ENCODE results near the gene NYAP1.

NYAP1 gene

DNA sequence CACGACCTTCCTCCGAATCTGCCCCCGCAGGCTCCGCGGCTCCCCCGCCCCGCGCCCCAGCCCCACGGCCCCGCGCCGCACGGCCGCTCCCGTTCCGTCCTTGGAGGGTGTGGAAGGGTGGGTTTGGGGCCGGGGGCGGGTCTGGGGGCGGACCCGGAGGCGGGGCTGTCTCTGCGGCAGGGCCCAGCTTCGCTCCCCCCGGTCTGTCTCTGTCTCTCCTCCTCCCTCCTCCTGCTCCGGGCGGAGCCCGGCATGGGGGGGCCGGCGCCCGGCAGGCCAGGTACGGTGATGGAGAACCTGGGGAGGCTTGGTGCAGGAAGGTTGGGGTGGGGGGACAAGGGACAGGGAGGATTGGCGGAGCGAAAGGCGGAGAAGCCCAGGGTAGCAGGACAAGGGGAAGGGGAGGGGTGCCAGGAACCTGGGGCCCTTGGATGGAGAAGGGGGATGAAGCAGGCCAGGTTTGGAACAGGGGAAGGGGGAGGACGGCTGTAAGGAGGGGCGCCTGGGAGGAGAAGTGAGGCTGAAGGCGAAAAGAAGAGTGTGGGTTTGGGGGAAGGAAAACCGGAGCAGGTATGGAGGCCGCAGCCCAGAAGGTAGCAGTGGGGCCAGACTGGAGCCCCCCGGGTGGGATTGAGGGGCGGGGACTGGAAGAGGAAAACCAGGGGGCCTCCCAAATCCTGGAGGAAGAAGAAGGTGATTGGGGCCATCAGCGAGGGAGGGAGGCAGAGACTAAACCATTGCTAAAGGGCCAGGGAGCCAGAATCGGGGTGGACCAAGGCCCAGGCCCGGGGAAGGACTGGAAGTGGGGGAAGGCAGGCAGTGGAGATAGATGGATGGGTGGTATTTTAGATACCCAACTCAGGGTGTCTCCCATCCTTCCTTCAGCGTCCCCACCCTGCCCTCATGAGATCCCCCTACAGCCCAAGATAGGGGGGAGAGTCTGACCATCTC, at the start of gene NYAP1:
TSS of gene NYAP1 (plus strand) at position 206 of the 951 bp plus-strand sequence. CDS start 1,385 bp downstream, outside the sequence.
- H3K4me3 ChIP-seq (ENCODE audit: low read depth in 1 of 2, low read length in 2 of 2): peak within 1 kb of the TSS; percentile 28 to 66; a peak in 3 of 4 replicates
- H3K27ac ChIP-seq (ENCODE audit: low read length): peak within 1 kb of the TSS; percentile 20; the same call in 1 of the 2 replicates
- H3K36me3 ChIP-seq (ENCODE audit: insufficient read depth, low read length): no peaks in the 10 kb centered on the region
- peak within 1 kb of the TSS; percentile 71 for H2AFZ ChIP-seq (ENCODE audit: low read depth, low read length)
- peak within 1 kb of the TSS; percentile 98 for H3K4me2 ChIP-seq (ENCODE audit: insufficient read depth, low read length)
- no peaks in the 10 kb centered on the region for H3K9me3 ChIP-seq (ENCODE audit: insufficient read depth, low read length, severe bottlenecking)
- H3K9ac ChIP-seq (ENCODE audit: low read depth, low read length): peak within 1 kb of the TSS; percentile 65
- peaks cover 19% of the 10 kb centered on the region for H3K4me1 ChIP-seq (ENCODE audit: insufficient read depth, low read length)
- H4K20me1 ChIP-seq (ENCODE audit: insufficient read depth, low read length): peaks cover 2% of the 10 kb centered on the region; the same call in 1 of the 2 replicates
- H3K79me2 ChIP-seq (ENCODE audit: insufficient read depth, low read length): peaks cover 3% of the 10 kb centered on the region
- TF ChIP-seq, protein P1, sequence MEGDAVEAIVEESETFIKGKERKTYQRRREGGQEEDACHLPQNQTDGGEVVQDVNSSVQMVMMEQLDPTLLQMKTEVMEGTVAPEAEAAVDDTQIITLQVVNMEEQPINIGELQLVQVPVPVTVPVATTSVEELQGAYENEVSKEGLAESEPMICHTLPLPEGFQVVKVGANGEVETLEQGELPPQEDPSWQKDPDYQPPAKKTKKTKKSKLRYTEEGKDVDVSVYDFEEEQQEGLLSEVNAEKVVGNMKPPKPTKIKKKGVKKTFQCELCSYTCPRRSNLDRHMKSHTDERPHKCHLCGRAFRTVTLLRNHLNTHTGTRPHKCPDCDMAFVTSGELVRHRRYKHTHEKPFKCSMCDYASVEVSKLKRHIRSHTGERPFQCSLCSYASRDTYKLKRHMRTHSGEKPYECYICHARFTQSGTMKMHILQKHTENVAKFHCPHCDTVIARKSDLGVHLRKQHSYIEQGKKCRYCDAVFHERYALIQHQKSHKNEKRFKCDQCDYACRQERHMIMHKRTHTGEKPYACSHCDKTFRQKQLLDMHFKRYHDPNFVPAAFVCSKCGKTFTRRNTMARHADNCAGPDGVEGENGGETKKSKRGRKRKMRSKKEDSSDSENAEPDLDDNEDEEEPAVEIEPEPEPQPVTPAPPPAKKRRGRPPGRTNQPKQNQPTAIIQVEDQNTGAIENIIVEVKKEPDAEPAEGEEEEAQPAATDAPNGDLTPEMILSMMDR (IDR thresholded peaks at IDR 0.05; ENCODE audit: borderline replicate concordance, extremely low read depth, low read length, poor library complexity, severe bottlenecking): no peak
- TF ChIP-seq EZH2 (IDR thresholded peaks at IDR 0.05; ENCODE audit: borderline replicate concordance, low read depth, low read length, severe bottlenecking): no peak
- peak; percentile 74 for DNase-seq
- peak; percentile 54 for ATAC-seq (ENCODE audit: insufficient read depth, low read depth)
- H3K27me3 ChIP-seq (ENCODE audit: insufficient read depth, low read length, poor library complexity): peaks cover 7% of the 10 kb centered on the region

DNA sequence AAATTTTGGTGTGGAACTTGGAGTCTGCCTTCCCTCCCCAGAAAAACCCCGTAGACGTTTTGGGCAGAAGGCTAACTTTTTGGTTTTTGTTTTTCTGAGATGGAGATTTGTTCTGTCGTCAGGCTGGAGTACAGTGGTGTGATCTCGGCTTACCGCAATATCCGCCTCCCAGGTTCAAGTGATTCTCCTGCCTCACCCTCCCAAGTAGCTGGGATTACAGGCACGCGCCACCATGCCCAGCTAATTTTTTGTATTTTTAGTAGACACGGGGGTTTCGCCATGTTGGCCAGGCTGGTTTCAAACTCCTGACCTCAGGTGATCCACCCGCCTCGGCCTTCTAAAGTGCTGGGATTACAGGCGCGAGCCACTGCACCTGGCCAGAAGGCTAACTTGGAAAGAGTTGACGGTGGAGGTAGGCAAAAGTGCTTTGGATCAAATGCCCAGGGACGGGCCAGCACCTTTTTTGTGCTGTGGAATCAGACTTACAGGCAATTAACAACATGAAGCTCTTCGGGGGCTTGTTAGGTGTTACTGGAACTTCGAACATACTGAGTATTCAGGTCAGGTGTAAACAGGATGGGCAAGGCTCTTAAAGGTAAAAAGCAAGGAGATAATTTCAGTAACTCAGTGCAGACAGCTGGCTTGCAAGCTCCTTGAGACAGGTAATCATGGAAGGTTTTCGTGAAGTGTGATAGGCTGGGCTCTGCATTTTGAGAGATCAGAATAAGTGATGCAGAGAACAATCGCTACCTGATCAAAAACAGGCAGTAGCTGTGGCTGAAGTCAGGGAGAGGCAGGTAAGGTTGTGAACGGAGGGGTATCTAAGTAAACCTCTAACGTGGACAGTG, 49.2 kb upstream of the NYAP1 start:
- Histone ChIP-seq H3K27ac (ENCODE audit: low read length) (peak overlapping the region; percentile 100), H3K79me2 (ENCODE audit: insufficient read depth, low read length) (peaks cover 67% of the 10 kb centered on the region)

GRCh38 chr7:100435401-100436304, 48.1 kb upstream of the NYAP1 start:
- DNase-seq: peak; percentile 48
- Histone ChIP-seq H2AFZ (ENCODE audit: low read depth, low read length) (peak overlapping the region; percentile 57; the same call in 1 of the 2 replicates), H3K27ac (ENCODE audit: low read length) (peak overlapping the region; percentile 95), H3K4me1 (ENCODE audit: insufficient read depth, low read length) (peaks cover 56% of the 10 kb centered on the region), H3K9ac (ENCODE audit: low read depth, low read length) (peak overlapping the region; percentile 96), H3K79me2 (ENCODE audit: insufficient read depth, low read length) (peaks cover 56% of the 10 kb centered on the region), H3K4me2 (ENCODE audit: insufficient read depth, low read length) (peak overlapping the region; percentile 87), H3K9me3 (ENCODE audit: insufficient read depth, low read length, severe bottlenecking) (no peaks in the 10 kb centered on the region), H3K4me3 (ENCODE audit: low read depth in 1 of 2, low read length in 2 of 2) (peak overlapping the region; percentile 85 to 94), H4K20me1 (ENCODE audit: insufficient read depth, low read length) (peaks cover 44% of the 10 kb centered on the region), H3K36me3 (ENCODE audit: insufficient read depth, low read length) (peaks cover 54% of the 10 kb centered on the region), H3K27me3 (ENCODE audit: insufficient read depth, low read length, poor library complexity) (no peaks in the 10 kb centered on the region)
- ATAC-seq (ENCODE audit: insufficient read depth, low read depth): peak; percentile 20; the same call in 2 of the 3 replicates
- TF ChIP-seq, protein P1 (IDR thresholded peaks at IDR 0.05; ENCODE audit: borderline replicate concordance, extremely low read depth, low read length, poor library complexity, severe bottlenecking): no peak

More for the DNA sequence above, 49.2 kb upstream of the NYAP1 start:
- ATAC-seq (ENCODE audit: insufficient read depth, low read depth) (no peak), DNase-seq (no peak)
- H3K4me1 ChIP-seq (ENCODE audit: insufficient read depth, low read length): peaks cover 60% of the 10 kb centered on the region
- peak overlapping the region; percentile 96 for H3K9ac ChIP-seq (ENCODE audit: low read depth, low read length)
- H3K9me3 ChIP-seq (ENCODE audit: insufficient read depth, low read length, severe bottlenecking): no peaks in the 10 kb centered on the region
- peaks cover 47% of the 10 kb centered on the region for H4K20me1 ChIP-seq (ENCODE audit: insufficient read depth, low read length)
- H2AFZ ChIP-seq (ENCODE audit: low read depth, low read length): no peak overlapping the region
- peak overlapping the region; percentile 85 to 94; a peak in 3 of 4 replicates for H3K4me3 ChIP-seq (ENCODE audit: low read depth in 1 of 2, low read length in 2 of 2)
- peak overlapping the region; percentile 87 for H3K4me2 ChIP-seq (ENCODE audit: insufficient read depth, low read length)
- H3K27me3 ChIP-seq (ENCODE audit: insufficient read depth, low read length, poor library complexity): no peaks in the 10 kb centered on the region
- H3K36me3 ChIP-seq (ENCODE audit: insufficient read depth, low read length): peaks cover 58% of the 10 kb centered on the region
- TF ChIP-seq, protein P1 (IDR thresholded peaks at IDR 0.05; ENCODE audit: borderline replicate concordance, extremely low read depth, low read length, poor library complexity, severe bottlenecking): no peak
- no peak for TF ChIP-seq EZH2 (IDR thresholded peaks at IDR 0.05; ENCODE audit: borderline replicate concordance, low read depth, low read length, severe bottlenecking)
